KMS-11 (cell line): ENCODE measurements around the gene SDC4.

ENCODE experiments used
- H2AFZ ChIP-seq: fragments of 200-600 bp; sonication (generic); 2 replicates; pipeline ENCODE4 v1.6.1; 2016; ENCODE audit warnings: antibody characterized with exemption, mixed run types, low read depth
- H3K27ac ChIP-seq: fragments of 200-600 bp; sonication (generic); 2 replicates; pipeline ENCODE4 v1.6.1; 2016; ENCODE audit warnings: mild to moderate bottlenecking, mixed run types
- H3K27me3 ChIP-seq: fragments of 200-600 bp; sonication (generic); 2 replicates; pipeline ENCODE4 v1.6.1; 2017; ENCODE audit warnings: mild to moderate bottlenecking, low read depth, mixed run types, moderate library complexity; ENCODE audit not compliant: insufficient read depth
- H3K36me3 ChIP-seq: fragments of 200-600 bp; sonication (generic); 2 replicates; pipeline ENCODE4 v1.6.1; 2017; ENCODE audit warnings: mild to moderate bottlenecking, mixed run types; ENCODE audit not compliant: insufficient read depth
- H3K4me1 ChIP-seq: fragments of 200-600 bp; sonication (generic); 2 replicates; pipeline ENCODE4 v1.6.1; 2016; ENCODE audit warnings: mild to moderate bottlenecking, low read depth, mixed run types; ENCODE audit not compliant: poor library complexity, severe bottlenecking
- H3K4me2 ChIP-seq: fragments of 200-600 bp; sonication (generic); 2 replicates; pipeline ENCODE4 v1.7.0; 2016; ENCODE audit warnings: mild to moderate bottlenecking, mixed run types
- H3K4me3 ChIP-seq: fragments of 200-600 bp; sonication (generic); IDR thresholded peaks from 2 replicates; pipeline ENCODE4 v1.6.1; 2017; ENCODE audit warnings: low read depth, low read length, mixed read lengths; ENCODE audit not compliant: insufficient read depth
- H3K79me2 ChIP-seq: fragments of 200-600 bp; sonication (generic); 2 replicates; pipeline ENCODE4 v1.6.1; 2016; ENCODE audit warnings: low read depth, mixed run types; ENCODE audit not compliant: insufficient read depth
- H3K9ac ChIP-seq: fragments of 200-600 bp; sonication (generic); 2 replicates; pipeline ENCODE4 v1.6.1; 2016; ENCODE audit warnings: mild to moderate bottlenecking, mixed run types
- H4K20me1 ChIP-seq: fragments of 200-600 bp; sonication (generic); 2 replicates; pipeline ENCODE4 v1.6.1; 2016; ENCODE audit warnings: mild to moderate bottlenecking, mixed run types; ENCODE audit not compliant: insufficient read depth
- TF ChIP-seq, protein P1 (sequence below): fragments of 200-600 bp; sonication (generic); conservative IDR thresholded peaks from 2 replicates; pipeline ENCODE4 v1.6.1; 2017; ENCODE audit warnings: low read depth, mild to moderate bottlenecking, antibody characterized with exemption, low read length, moderate library complexity, mixed read lengths

The SDC4 gene

DNA sequence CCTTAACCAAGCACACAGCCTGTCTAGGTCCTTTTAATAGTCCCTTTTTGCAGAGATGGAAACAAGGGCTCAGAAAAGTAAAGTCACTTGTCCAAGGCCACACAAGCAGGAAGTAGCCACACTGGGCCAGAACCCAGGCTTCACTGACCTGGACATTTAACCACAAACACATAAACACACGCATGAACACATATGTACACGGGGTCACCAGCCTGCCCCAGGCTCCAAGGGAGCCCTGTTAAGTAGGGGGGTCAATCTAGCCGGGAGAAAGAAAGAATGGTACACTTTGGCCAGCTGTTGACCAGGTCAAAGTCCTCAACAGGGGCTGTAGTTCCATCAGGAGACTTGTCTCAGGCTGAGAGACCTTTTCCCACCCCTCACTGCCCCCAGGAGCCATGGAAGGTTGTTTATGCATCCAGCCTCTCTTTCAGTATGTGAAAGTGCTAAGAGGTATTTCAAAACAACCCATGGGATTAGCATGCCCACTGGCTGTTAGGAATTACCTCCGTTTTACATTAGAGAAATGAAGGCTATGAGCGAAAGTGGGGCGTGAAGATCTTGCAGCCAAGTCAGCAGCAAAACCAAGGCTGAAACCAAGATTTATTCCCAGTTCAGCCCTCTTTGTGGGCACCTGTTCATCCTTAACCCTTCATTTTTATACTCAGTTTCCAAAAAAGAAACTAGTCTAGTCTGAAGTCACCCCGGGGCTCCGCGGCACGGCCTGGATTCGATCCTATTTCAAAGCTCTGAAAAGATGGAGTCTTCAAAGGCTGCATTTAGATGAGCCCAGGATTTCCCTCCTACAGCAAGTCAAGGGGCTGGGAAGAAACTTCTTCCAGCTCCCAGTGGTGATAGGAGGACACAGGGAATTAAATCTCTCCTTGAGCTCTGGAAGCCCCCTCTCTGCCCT, 9.8 kb downstream of the SDC4 start:
- Histone ChIP-seq H3K27ac (no peak overlapping the region), H3K9ac (no peak overlapping the region), H3K36me3 (no peaks in the 10 kb centered on the region), H3K4me2 (no peak overlapping the region; the same call in 1 of the 2 replicates), H3K79me2 (no peaks in the 10 kb centered on the region; the same call in 1 of the 2 replicates), H3K4me3 (no peak overlapping the region), H3K4me1 (peaks cover 32% of the 10 kb centered on the region), H4K20me1 (no peaks in the 10 kb centered on the region), H3K27me3 (no peaks in the 10 kb centered on the region), H2AFZ (no peak overlapping the region)
- TF ChIP-seq, protein P1, sequence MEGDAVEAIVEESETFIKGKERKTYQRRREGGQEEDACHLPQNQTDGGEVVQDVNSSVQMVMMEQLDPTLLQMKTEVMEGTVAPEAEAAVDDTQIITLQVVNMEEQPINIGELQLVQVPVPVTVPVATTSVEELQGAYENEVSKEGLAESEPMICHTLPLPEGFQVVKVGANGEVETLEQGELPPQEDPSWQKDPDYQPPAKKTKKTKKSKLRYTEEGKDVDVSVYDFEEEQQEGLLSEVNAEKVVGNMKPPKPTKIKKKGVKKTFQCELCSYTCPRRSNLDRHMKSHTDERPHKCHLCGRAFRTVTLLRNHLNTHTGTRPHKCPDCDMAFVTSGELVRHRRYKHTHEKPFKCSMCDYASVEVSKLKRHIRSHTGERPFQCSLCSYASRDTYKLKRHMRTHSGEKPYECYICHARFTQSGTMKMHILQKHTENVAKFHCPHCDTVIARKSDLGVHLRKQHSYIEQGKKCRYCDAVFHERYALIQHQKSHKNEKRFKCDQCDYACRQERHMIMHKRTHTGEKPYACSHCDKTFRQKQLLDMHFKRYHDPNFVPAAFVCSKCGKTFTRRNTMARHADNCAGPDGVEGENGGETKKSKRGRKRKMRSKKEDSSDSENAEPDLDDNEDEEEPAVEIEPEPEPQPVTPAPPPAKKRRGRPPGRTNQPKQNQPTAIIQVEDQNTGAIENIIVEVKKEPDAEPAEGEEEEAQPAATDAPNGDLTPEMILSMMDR = no peak

DNA sequence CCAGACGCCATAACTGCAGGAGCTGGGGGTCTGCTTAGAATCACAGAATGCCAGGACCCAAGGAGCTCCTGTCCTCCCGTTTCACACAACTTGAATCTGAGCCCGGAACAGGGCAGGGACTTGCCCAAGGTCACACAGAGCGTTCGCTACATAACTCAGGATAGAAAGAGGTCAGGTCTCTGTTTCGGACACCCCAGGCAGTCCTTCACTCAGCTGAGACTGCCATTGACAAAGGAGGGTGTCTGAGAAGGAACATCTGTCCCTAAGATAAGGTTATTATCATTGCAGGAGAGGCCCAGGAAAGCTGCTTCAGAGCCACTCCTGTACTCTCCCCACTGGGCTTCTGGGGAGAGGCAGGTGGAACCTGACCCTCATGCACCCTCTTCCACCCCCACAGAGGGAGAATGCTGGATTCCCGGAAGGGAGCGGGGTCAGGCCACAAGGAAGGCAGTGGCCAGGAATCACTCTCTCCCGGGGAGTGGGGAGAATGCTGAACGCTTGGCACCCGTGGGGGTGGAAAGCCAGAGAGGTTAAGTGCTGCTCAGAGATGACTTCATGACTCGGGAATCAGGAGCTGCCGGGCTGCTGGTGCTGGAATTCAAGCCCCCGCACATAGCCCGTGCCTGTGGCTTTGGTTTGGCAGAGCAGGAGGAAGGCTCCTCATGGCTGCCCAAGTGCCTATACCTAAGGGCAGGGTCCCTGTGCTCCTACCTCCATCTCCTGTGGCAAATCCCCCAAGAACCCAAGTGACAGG, 10.7 kb downstream of the SDC4 start:
- no peaks in the 10 kb centered on the region for H3K79me2 ChIP-seq

DNA sequence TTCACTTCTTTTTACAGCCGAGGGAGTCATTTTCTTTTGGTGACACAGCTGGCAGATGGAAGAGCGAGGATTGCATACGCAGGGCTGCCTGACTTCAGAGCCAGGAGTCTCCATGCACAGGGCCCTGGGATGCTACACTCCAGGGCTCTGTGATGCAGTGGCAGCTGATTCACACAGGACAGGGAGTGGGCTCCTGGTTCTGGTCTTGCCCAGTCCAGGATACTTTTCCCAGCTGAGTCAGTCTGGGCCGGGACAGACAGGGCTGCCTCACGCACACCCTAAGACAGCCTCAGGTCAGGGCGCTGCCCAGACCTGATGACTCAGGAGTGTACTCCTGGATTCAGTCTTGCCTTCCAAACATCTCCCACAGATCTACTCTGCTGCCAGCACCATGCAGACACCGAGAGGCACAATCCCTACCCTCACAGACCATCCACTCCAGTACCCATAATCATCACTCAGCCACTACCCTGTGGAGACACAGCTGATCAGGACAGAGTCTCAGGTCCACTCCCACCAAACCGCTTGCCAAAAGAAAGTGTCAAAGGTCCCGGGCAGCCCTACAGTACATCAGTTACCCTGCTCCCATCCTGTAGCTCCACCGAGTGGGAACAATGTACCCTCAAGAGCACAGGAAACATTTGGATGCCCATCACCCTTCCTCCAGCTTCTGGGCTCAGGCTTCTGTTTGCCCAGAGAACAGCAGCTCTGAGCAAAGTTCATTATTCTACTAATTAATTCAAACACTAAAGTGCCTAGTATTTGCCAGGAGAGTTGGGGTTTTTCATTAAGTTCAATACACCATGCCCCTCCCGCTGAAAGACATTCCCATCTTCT, 11.5 kb downstream of the SDC4 start:
- Histone ChIP-seq H3K36me3 (no peaks in the 10 kb centered on the region), H4K20me1 (no peaks in the 10 kb centered on the region), H3K27ac (no peak overlapping the region), H3K9ac (no peak overlapping the region), H3K4me1 (peaks cover 32% of the 10 kb centered on the region), H3K4me2 (no peak overlapping the region), H3K4me3 (no peak overlapping the region), H3K27me3 (no peaks in the 10 kb centered on the region), H3K79me2 (no peaks in the 10 kb centered on the region), H2AFZ (no peak overlapping the region)
- TF ChIP-seq, protein P1 = no peak

More for the DNA sequence above, 10.7 kb downstream of the SDC4 start:
- Histone ChIP-seq H3K27me3 (no peaks in the 10 kb centered on the region), H3K4me1 (peaks cover 32% of the 10 kb centered on the region), H2AFZ (no peak overlapping the region), H3K9ac (no peak overlapping the region), H4K20me1 (no peaks in the 10 kb centered on the region), H3K36me3 (no peaks in the 10 kb centered on the region), H3K4me3 (no peak overlapping the region), H3K4me2 (no peak overlapping the region; the same call in 1 of the 2 replicates), H3K27ac (no peak overlapping the region)
- TF ChIP-seq, protein P1 = no peak

DNA sequence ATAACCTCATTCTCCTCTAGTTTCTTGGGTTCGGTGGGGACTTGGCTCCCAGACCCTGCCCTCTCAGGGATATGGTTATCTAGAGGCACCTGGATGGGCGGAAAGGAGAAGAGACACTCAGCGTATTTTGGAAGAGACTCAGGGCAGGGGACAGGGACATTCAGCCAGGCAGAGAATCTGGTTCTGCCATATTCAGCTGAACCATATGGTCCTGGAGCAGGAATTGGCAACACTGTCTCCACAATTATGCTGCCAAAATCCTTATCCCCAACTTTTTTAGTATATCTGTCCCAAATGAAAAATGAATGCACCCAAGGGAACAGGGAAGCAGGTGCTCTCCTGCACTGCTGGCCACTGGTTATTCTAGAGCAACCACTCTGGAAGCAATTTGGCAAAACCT, 17.7 kb downstream of the SDC4 start:
- Histone ChIP-seq H3K27ac (no peak overlapping the region), H3K36me3 (no peaks in the 10 kb centered on the region), H3K4me3 (no peak overlapping the region)

More for the DNA sequence above, 17.7 kb downstream of the SDC4 start:
- H2AFZ ChIP-seq = no peak overlapping the region
- TF ChIP-seq, protein P1 = no peak
- H3K9ac ChIP-seq = no peak overlapping the region
- H3K27me3 ChIP-seq = no peaks in the 10 kb centered on the region
- H3K4me1 ChIP-seq = no peaks in the 10 kb centered on the region
- H3K4me2 ChIP-seq = no peak overlapping the region
- H4K20me1 ChIP-seq = no peaks in the 10 kb centered on the region
- no peaks in the 10 kb centered on the region for H3K79me2 ChIP-seq
